Activated T-cell treated with anti-CD3 and anti-CD28 coated beads, Interleukin-2, amount 50 U/mL, for 72 hours (primary cell): ENCODE data around the gene INSR. TPM values are rescaled to one million over a fixed set of nuclear protein-coding genes. Genes with fewer than 3 reads are reported as not detected.

Experiments
- total RNA-seq, 2 donors: library from RNA; stranded (reverse); gene quantifications; one replicate each; pipeline ENCODE4 v1.2.3, GENCODE V29; 2022

INSR gene
- total RNA-seq, 2 donors from 2014 or later = 8.7 TPM

Other genes with a start within 250 kb of the INSR start
- not detected for gene MBD3L2, start 245.1 kb downstream of the INSR start, total RNA-seq
- not detected for gene MBD3L3, start 235.7 kb downstream of the INSR start, total RNA-seq
- gene ZNF557, start 224.7 kb downstream of the INSR start, total RNA-seq = 10 to 100 TPM in 1 of 2 donors, 1 to 10 TPM in 1; 8.6 to 11.9 TPM
- gene ARHGEF18, start 54.5 kb upstream of the INSR start, total RNA-seq = 10 to 100 TPM; 32.8 to 42.7 TPM
- 1 to 10 TPM; 1.1 to 3.4 TPM for gene PEX11G, start 194.6 kb upstream of the INSR start, total RNA-seq
- gene ZNF358, start 221.7 kb upstream of the INSR start, total RNA-seq = 10 to 100 TPM; 13.6 to 14.1 TPM
- 10 to 100 TPM in 1 of 2 donors, 1 to 10 TPM in 1; 9.5 to 11.8 TPM for gene MCOLN1, start 228.2 kb upstream of the INSR start, total RNA-seq
- 100 to 1,000 TPM; 102 to 144 TPM for gene PNPLA6, start 241.3 kb upstream of the INSR start, total RNA-seq